ENCODE measurements around the gene ACO2.

GRCh38 chr22:41488596-41489385 lies 19.9 kb downstream of the ACO2 start:
- TF ChIP-seq CTCF (IDR thresholded peaks at IDR 0.05), result no peak
- TF ChIP-seq ZFX (IDR thresholded peaks at IDR 0.05; ENCODE audit: borderline replicate concordance), result no peak
